Measurements from ENCODE around the gene USP34. TPM values are rescaled to one million over a fixed set of nuclear protein-coding genes. Genes with fewer than 3 reads are reported as not detected.
A peak's percentile ranks its signal among the peaks of the same experiment; 100 is the strongest.

The USP34 gene
- polyA plus RNA-seq, 4 donors: 113 to 150 (median 128) TPM

DNA sequence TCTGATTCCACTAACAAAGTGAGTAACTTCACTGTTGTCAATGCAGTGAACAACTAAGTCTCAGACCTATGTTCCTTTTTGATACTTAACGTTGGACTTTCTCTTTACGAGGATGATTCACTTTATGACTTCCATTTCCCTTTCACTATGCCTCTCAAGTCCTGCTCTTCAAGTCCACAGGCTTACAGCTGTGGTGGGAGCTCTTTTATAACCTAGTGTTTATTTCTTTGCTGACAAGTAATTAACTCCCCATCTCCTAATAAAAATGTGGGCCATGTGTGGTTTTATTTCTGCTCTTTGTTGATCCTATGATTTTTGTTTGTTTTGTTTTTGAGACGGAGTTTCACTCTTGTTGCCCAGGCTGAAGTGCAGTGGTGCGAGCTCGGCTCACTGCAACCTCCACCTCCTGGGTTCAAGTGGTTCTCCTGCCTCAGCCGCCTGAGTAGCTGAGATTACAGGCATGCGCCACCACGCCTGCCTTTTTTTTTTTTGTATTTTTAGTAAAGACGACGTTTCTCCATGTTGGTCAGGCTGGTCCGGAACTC, 142.1 kb downstream of the USP34 start:
- DNase-seq (ENCODE audit: low read depth in 4 of 4, low spot score in 3 of 4): peak in 2 of 4 donors; percentile 7 to 12

- no peak for DNase-seq (ENCODE audit: low read depth in 4 of 4, low spot score in 3 of 4)
Observed at GRCh38 chr2:61327173-61327572, 143.7 kb downstream of the USP34 start.

GRCh38 chr2:61326423-61326822, 144.5 kb downstream of the USP34 start:
- DNase-seq (ENCODE audit: low read depth in 4 of 4, low spot score in 3 of 4): no peak

GRCh38 chr2:61320181-61320580, 150.7 kb downstream of the USP34 start:
- DNase-seq (ENCODE audit: low read depth in 4 of 4, low spot score in 3 of 4): no peak

GRCh38 chr2:61318553-61318952, 152.3 kb downstream of the USP34 start:
- no peak for DNase-seq (ENCODE audit: low read depth in 4 of 4, low spot score in 3 of 4)

DNA sequence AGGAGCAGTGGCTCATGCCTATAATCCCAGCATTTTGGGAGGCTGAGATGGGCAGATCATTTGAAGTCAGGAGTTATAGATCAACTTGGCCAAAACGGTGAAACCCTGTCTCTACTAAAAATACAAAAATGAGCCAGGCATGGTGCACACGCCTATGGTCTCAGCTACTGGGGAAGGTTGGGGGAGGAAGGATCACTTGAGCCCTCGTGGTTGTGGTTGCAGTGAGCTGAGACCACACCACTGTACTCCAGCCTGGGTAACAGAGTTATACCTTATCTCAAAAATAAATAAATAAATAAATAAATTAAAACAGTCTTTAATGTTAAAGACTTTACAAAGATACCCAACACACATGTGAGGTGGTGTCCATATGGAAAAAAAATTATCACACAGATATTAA, 174.9 kb downstream of the USP34 start:
- DNase-seq (ENCODE audit: low read depth in 4 of 4, low spot score in 3 of 4): no peak

GRCh38 chr2:61291851-61292575, 178.9 kb downstream of the USP34 start:
- DNase-seq (ENCODE audit: low read depth in 4 of 4, low spot score in 3 of 4): no peak

GRCh38 chr2:61288070-61288841, 182.6 kb downstream of the USP34 start:
- DNase-seq (ENCODE audit: low read depth in 4 of 4, low spot score in 3 of 4): no peak

DNA sequence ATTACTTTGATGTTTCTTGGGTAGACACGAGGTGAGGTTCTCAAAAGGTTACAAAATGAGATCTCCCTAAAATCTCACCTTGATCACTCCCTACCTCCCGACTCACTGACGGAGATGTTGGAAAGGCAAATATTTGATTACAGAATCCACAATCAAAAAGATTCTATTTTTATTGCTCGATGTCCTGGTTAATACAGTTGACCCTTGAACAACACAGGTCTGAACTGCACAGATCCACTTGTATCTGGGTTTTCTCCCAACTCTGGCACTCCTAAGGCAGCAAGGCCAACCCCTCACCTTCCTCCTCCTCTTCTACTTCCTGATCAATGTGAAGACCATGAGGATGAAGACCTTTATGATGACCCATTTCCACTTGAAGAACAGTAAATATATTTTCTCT, 183.6 kb downstream of the USP34 start:
- DNase-seq (ENCODE audit: low read depth in 4 of 4, low spot score in 3 of 4): no peak

GRCh38 chr2:61283443-61284160, 187.3 kb downstream of the USP34 start:
- DNase-seq (ENCODE audit: low read depth in 4 of 4, low spot score in 3 of 4): no peak

DNA sequence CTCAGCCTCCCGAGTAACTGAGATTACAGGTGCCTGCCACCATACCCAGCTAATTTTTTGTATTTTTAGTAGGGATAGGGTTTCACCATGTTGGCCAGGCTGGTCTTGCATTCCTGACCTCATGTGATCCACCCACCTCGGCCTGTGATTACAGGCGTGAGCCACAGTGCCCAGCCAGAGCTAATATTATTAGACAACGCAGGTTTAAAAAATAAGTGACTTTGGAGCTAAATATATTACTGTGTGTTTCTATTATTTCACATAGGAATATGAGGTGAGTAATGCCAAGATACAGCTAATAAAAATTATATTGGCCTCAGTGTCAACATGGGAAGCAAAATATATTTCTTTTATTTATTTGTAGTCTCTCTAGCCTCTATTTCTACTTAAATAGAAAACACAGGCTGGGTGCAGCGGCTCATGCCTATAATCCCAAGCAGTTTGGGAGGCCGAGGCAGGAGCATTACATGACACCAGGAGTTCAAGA, 188.7 kb downstream of the USP34 start:
- DNase-seq (ENCODE audit: low read depth in 4 of 4, low spot score in 3 of 4): no peak

GRCh38 chr2:61281321-61281720, 189.6 kb downstream of the USP34 start:
- no peak for DNase-seq (ENCODE audit: low read depth in 4 of 4, low spot score in 3 of 4)

DNA sequence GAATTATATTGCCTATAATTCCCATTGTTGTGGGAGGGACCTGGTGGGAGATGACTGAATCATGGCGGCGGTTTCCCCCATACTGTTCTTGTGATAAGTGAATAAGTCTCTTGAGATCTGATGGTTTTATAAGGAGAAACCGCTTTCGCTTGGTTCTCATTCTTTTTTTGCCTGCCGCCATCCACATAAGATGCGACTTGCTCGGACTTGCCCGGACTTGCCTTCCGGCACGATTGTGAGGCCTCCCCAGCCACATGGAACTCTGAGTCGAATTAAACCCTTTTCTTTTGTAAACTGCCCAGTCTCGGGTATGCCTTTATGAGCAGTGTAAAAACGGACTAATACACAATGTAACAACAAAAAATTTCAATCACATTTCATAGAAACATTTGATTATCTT, 193.1 kb downstream of the USP34 start:
- DNase-seq (ENCODE audit: low read depth in 4 of 4, low spot score in 3 of 4): no peak

DNA sequence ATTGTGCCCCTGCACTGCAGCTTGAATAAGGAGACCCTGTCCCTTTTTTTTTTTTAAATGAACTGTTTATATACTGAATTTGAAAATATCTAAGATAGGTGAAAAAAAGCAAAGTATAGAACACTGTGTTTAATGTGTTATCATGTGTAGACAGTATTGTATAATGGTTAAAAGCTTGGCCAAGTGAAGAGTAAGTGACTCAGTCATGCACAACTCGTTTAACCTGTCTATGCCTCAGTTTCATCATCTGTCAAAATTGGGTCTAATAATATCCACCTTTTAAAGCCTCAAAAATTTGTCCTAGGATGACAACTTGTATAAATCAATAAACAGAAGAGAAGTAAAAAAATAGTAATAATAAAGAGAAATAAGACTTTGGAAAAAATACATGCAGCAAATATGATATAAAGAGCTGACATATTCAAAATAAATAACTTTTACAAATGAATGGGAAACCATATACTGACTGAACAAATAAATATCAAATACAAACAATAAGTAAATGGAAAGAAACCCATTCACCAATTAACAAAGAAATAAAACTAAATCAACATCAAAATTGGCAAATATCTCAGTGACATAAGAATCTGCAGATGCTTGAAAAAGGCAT, 195.2 kb downstream of the USP34 start:
- DNase-seq (ENCODE audit: low read depth in 4 of 4, low spot score in 3 of 4): no peak

- DNase-seq (ENCODE audit: low read depth in 4 of 4, low spot score in 3 of 4): no peak
Observed at GRCh38 chr2:61272421-61273070, 198.3 kb downstream of the USP34 start.

DNA sequence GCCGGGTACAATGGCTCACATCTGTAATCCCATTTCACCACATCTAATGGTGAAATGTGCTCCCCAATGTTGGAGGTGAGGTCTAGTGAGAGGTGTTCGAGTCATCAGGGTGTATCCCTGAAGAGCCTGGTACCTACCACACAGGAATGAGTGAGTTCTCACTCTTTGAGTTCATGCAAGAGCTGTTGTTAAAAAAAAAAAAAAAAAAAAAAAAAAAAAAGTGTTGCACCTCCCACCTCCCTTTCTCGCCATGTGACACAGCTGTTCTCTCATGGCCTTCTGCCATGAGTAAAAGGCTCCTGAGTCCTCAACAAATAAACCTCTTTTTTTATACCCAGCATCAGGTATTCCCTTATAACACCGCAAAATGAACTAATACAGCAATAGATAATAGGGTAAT, 202.6 kb downstream of the USP34 start:
- no peak for DNase-seq (ENCODE audit: low read depth in 4 of 4, low spot score in 3 of 4)

GRCh38 chr2:61266632-61267505, 204.0 kb downstream of the USP34 start:
- DNase-seq (ENCODE audit: low read depth in 4 of 4, low spot score in 3 of 4): no peak

DNA sequence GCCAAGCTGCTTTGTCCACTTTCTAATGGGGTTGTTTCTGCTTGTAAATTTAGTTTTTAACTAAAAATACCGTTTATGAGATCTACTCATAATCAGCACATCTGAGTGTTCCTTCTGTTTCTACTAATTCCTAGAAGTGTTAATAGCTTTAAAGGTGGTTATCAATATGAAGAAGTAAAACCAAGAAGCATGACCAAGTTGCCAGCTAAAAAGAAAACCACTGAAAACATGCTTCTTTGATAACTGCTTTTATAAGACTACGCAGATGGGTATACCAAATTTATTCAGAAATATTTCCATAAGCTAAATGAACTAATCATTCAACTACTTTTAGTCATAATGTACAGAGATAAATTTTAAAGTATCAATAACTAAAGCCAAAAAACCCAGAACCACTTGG, 207.1 kb downstream of the USP34 start:
- DNase-seq (ENCODE audit: low read depth in 4 of 4, low spot score in 3 of 4): no peak

DNA sequence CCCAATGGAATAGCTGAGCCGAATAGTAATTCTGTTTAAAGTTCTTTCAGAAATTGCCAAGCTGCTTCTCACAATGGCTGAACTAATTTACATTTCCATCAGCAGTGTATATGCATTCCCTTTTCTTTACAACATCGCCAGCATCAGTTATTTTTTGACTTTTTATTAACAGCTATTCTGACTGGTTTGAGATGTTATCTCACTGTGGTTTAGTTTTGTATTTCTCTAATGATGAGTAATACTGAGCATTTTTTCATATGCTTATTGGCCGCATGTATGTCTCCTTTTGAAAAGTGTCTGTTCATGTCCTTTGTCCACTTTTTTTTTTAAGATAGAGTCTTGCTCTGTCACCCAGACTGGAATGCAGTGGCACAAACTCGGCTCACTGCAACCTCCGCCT, 208.2 kb downstream of the USP34 start:
- no peak for DNase-seq (ENCODE audit: low read depth in 4 of 4, low spot score in 3 of 4)
